ENCODE measurements around the gene FILIP1L.

- TF ChIP-seq CTCF (IDR thresholded peaks at IDR 0.05 in 4 of 5, conservative IDR thresholded peaks at IDR 0.05 in 1 of 5) (no peak), POLR2A (IDR thresholded peaks at IDR 0.05) (no peak)
Measured at GRCh38 chr3:99855900-99856299, 258.4 kb downstream of the FILIP1L start.
